Panc1 (cell line): ENCODE data around the gene C4BPB. TPM values are rescaled to one million over a fixed set of nuclear protein-coding genes. Genes with fewer than 3 reads are reported as not detected.

Experiments used
- ATAC-seq: fragments of 200-7000 bp; cut with Tn5 transposase; 2 replicates; pipeline ENCODE4 v1.9.1; 2020; ENCODE audit warnings: mild to moderate bottlenecking, moderate library complexity
- BruUV-seq: library from RNA; stranded (reverse); fragments of 400-500 nt; replicated peaks from 2 replicates; lab custom pipeline; 2021; lab: Mats Ljungman, UMichigan
- CTCF ChIA-PET: fragments of 300-600 bp; sonication (Branson Sonifier 250); formaldehyde crosslinking; loops from one replicate; lab custom pipeline; 2022; ENCODE audit warnings: antibody characterized with exemption; lab: Charles Lee
- POLR2A ChIA-PET: fragments of 300-600 bp; sonication (Branson Sonifier 250); formaldehyde crosslinking; loops from one replicate; lab custom pipeline; 2022; ENCODE audit warnings: antibody characterized with exemption; lab: Charles Lee
- DNase-seq: peaks from one replicate; pipeline ENCODE4 v3.0.0-alpha.2; 2010; ENCODE audit warnings: low read depth, low spot score
- H3K27ac ChIP-seq: 2 replicates; pipeline ENCODE4 v1.5.1; 2011; ENCODE audit warnings: mild to moderate bottlenecking, low read length, inconsistent platforms
- H3K27me3 ChIP-seq: fragments of 200-500 bp; sonication (Bioruptor generic); 2 replicates; pipeline ENCODE4 v1.6.0; 2014; ENCODE audit warnings: low read length, inconsistent platforms; ENCODE audit not compliant: control insufficient read depth, insufficient read depth
- H3K36me3 ChIP-seq: fragments of 200-500 bp; sonication (Bioruptor generic); 2 replicates; pipeline ENCODE4 v1.5.1; 2014; ENCODE audit warnings: inconsistent platforms, mild to moderate bottlenecking, low read length, moderate library complexity; ENCODE audit not compliant: control insufficient read depth, insufficient read depth
- H3K4me1 ChIP-seq: 2 replicates; pipeline ENCODE4 v1.5.1; 2011; ENCODE audit warnings: inconsistent platforms, mild to moderate bottlenecking, low read length, moderate library complexity; ENCODE audit not compliant: control insufficient read depth, insufficient read depth
- H3K4me3 ChIP-seq, 2 experiments: 2 replicates each; pipeline ENCODE4 v1.5.1; 2011 to 2012; ENCODE audit warnings: low read depth in 2 of 2, low read length in 2 of 2, mild to moderate bottlenecking in 2 of 2, inconsistent platforms in 1 of 2, moderate library complexity in 1 of 2
- H3K9me3 ChIP-seq: fragments of 200-500 bp; sonication (Bioruptor generic); 2 replicates; pipeline ENCODE4 v1.5.1; 2014; ENCODE audit warnings: low read depth, mild to moderate bottlenecking, inconsistent platforms, low read length, moderate library complexity; ENCODE audit not compliant: control insufficient read depth, insufficient read depth
- POLR2AphosphoS5 ChIP-seq: IDR thresholded peaks from 2 replicates; pipeline ENCODE4 v1.6.1; 2012; ENCODE audit warnings: mild to moderate bottlenecking, low read depth, low read length, moderate library complexity
- SIN3A ChIP-seq: IDR thresholded peaks from 2 replicates; pipeline ENCODE4 v1.6.1; 2012; ENCODE audit warnings: low read depth, mild to moderate bottlenecking, low read length, moderate library complexity, borderline replicate concordance; ENCODE audit not compliant: insufficient read depth
- TCF7L2 ChIP-seq: IDR thresholded peaks from 2 replicates; pipeline ENCODE4 v1.6.1; 2011; ENCODE audit warnings: mild to moderate bottlenecking, low read depth, low read length, inconsistent platforms
- in situ Hi-C: cut with HindIII; loops from 2 replicates; pipeline ENCODE4 v1.10.0; 2016; ENCODE audit warnings: low sequenced_read_pairs, low pct_unique_long_range_greater_than_20kb
- intact Hi-C: fragments of 100-400 bp; cut with micrococcal nuclease; formaldehyde crosslinking; loops from one replicate; pipeline ENCODE4 v1.10.0; 2022; ENCODE audit not compliant: unreplicated experiment
- total RNA-seq: library from RNA; stranded (reverse); gene quantifications from one replicate; pipeline ENCODE4 v1.2.1, GENCODE V29; 2021; ENCODE audit not compliant: unreplicated experiment
- TF ChIP-seq, protein P1 (sequence below): fragments of 450-650 bp; IDR thresholded peaks from 2 replicates; pipeline ENCODE4 v1.5.1; 2017; ENCODE audit warnings: mild to moderate bottlenecking
- TF ChIP-seq, protein P2 (sequence below), 2 experiments: IDR thresholded peaks; 2 replicates each; pipeline ENCODE4 v1.6.1; 2011 to 2012; ENCODE audit warnings: low read depth in 2 of 2, control low read depth in 1 of 2, low read length in 1 of 2, mild to moderate bottlenecking in 1 of 2, moderate library complexity in 1 of 2; ENCODE audit not compliant: insufficient read depth in 1 of 2

The C4BPB gene
- total RNA-seq, 1 experiment from 2014 or later = 0.62 TPM

DNA sequence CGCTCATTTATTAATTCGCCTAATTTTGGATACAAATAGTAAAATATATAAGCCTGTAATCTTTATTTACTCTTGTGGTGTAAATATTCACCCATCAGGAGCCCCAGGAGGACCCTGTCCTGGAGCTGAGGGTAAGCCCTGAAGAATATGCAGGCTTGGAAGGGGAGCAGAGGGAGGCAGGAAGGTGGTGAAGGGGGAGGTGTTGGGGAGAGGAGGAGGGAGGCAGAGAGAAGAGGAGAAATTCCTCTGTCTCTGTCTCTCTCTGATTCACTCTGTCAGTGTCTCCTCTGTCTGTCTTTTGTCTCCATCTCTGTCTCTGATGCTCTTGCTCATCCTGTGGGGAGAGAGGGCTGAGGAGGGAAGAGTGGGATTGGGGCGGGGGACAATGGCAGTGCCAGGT is 2.8 kb upstream of the C4BPB start:
- H3K27ac ChIP-seq = no peak overlapping the region
- intact Hi-C loops (no loop called here), in situ Hi-C loops (no loop called here)
- ATAC-seq = no peak
- H3K9me3 ChIP-seq = no peaks in the 10 kb centered on the region
- no peak overlapping the region for H3K4me3 ChIP-seq
- ChIA-PET CTCF (no interaction called here), POLR2A (no interaction called here)
- H3K36me3 ChIP-seq = no peaks in the 10 kb centered on the region
- 0 out of 2 replicates have a peak, but pooled peaks cover 2% of the 10 kb centered on the region for H3K4me1 ChIP-seq
- TF ChIP-seq, protein P1, sequence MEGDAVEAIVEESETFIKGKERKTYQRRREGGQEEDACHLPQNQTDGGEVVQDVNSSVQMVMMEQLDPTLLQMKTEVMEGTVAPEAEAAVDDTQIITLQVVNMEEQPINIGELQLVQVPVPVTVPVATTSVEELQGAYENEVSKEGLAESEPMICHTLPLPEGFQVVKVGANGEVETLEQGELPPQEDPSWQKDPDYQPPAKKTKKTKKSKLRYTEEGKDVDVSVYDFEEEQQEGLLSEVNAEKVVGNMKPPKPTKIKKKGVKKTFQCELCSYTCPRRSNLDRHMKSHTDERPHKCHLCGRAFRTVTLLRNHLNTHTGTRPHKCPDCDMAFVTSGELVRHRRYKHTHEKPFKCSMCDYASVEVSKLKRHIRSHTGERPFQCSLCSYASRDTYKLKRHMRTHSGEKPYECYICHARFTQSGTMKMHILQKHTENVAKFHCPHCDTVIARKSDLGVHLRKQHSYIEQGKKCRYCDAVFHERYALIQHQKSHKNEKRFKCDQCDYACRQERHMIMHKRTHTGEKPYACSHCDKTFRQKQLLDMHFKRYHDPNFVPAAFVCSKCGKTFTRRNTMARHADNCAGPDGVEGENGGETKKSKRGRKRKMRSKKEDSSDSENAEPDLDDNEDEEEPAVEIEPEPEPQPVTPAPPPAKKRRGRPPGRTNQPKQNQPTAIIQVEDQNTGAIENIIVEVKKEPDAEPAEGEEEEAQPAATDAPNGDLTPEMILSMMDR = no peak
- TF ChIP-seq POLR2AphosphoS5 = no peak
- no peak for TF ChIP-seq TCF7L2
- no peak for TF ChIP-seq SIN3A
- TF ChIP-seq, protein P2, sequence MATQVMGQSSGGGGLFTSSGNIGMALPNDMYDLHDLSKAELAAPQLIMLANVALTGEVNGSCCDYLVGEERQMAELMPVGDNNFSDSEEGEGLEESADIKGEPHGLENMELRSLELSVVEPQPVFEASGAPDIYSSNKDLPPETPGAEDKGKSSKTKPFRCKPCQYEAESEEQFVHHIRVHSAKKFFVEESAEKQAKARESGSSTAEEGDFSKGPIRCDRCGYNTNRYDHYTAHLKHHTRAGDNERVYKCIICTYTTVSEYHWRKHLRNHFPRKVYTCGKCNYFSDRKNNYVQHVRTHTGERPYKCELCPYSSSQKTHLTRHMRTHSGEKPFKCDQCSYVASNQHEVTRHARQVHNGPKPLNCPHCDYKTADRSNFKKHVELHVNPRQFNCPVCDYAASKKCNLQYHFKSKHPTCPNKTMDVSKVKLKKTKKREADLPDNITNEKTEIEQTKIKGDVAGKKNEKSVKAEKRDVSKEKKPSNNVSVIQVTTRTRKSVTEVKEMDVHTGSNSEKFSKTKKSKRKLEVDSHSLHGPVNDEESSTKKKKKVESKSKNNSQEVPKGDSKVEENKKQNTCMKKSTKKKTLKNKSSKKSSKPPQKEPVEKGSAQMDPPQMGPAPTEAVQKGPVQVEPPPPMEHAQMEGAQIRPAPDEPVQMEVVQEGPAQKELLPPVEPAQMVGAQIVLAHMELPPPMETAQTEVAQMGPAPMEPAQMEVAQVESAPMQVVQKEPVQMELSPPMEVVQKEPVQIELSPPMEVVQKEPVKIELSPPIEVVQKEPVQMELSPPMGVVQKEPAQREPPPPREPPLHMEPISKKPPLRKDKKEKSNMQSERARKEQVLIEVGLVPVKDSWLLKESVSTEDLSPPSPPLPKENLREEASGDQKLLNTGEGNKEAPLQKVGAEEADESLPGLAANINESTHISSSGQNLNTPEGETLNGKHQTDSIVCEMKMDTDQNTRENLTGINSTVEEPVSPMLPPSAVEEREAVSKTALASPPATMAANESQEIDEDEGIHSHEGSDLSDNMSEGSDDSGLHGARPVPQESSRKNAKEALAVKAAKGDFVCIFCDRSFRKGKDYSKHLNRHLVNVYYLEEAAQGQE (IDR thresholded peaks at IDR 0.05; ENCODE audit: insufficient read depth in 1 of 2, low read depth in 2 of 2, low read length in 1 of 2) = no peak
- DNase-seq = no peak
- H3K27me3 ChIP-seq = no peaks in the 10 kb centered on the region
- no TSS peak for BruUV-seq

DNA sequence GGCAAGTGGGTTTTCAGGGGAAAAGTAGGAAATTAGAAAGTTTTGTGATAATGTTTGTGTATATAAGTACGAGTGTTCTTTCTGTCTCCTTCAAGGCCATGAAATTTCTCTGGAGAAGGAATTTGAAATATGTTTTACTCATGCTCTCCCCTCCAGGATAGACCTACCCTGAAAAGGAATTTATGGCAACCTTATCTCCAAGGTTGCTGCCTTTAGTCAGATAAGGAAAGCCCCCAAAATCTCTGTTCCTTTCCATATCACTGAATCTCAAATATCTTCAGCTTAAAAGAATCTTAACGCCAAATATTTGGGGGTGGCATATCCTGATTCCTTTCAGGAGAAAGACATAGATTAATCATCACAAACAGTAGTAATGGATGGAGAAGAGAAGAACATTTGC is 499 bp upstream of the C4BPB start:
- POLR2A ChIA-PET = no interaction called here
- Histone ChIP-seq H3K4me3 (no peak overlapping the region), H3K27ac (no peak overlapping the region), H3K9me3 (no peaks in the 10 kb centered on the region), H3K27me3 (no peaks in the 10 kb centered on the region), H3K4me1 (0 out of 2 replicates have a peak, but pooled peaks cover 2% of the 10 kb centered on the region), H3K36me3 (no peaks in the 10 kb centered on the region)
- no peak for DNase-seq
- in situ Hi-C loops (no loop called here), intact Hi-C loops (no loop called here)
- TF ChIP-seq, protein P2 (IDR thresholded peaks at IDR 0.05; ENCODE audit: insufficient read depth in 1 of 2, low read depth in 2 of 2, low read length in 1 of 2) = no peak
- TF ChIP-seq, protein P1 = no peak
- TF ChIP-seq POLR2AphosphoS5 = no peak
- no peak for TF ChIP-seq SIN3A
- no peak for TF ChIP-seq TCF7L2
- CTCF ChIA-PET = no interaction called here
- no peak for ATAC-seq
- BruUV-seq = no TSS peak
